Calu3 (cell line): ENCODE data around the gene COL8A2. TPM values are rescaled to one million over a fixed set of nuclear protein-coding genes. Genes with fewer than 3 reads are reported as not detected.

ENCODE experiments used
- BruUV-seq: library from RNA; stranded (reverse); fragments of 400-500 nt; replicated peaks from 2 replicates; lab custom pipeline; 2021; lab: Mats Ljungman, UMichigan
- CTCF ChIA-PET: fragments of 300-600 bp; sonication (Branson Sonifier 250); formaldehyde crosslinking; loops from one replicate; lab custom pipeline; 2022; ENCODE audit warnings: antibody characterized with exemption; lab: Charles Lee
- DNase-seq: peaks from one replicate; pipeline ENCODE4 v3.0.0; 2022
- H3K27ac Mint-ChIP-seq: one replicate; pipeline ENCODE4 v1.8.0; 2022; ENCODE audit warnings: mixed read lengths; ENCODE audit not compliant: unreplicated experiment
- H3K27me3 Mint-ChIP-seq: one replicate; pipeline ENCODE4 v1.8.0; 2022; ENCODE audit warnings: mixed read lengths; ENCODE audit not compliant: unreplicated experiment
- H3K36me3 Mint-ChIP-seq: one replicate; pipeline ENCODE4 v1.8.0; 2022; ENCODE audit warnings: mild to moderate bottlenecking, moderate library complexity, mixed read lengths; ENCODE audit not compliant: insufficient read depth, unreplicated experiment
- H3K4me1 Mint-ChIP-seq: one replicate; pipeline ENCODE4 v1.8.0; 2022; ENCODE audit warnings: mild to moderate bottlenecking, low read depth, mixed read lengths; ENCODE audit not compliant: unreplicated experiment
- H3K4me3 Mint-ChIP-seq: one replicate; pipeline ENCODE4 v1.8.0; 2022; ENCODE audit warnings: mild to moderate bottlenecking, low read depth, moderate library complexity, mixed read lengths; ENCODE audit not compliant: unreplicated experiment
- H3K9me3 Mint-ChIP-seq: one replicate; pipeline ENCODE4 v1.8.0; 2022; ENCODE audit warnings: low read depth, mixed read lengths; ENCODE audit not compliant: unreplicated experiment
- CTCF ChIP-seq: fragments of 200-600 bp; IDR thresholded peaks from one replicate; pipeline ENCODE4 v1.8.0; 2022; ENCODE audit warnings: antibody characterized with exemption; ENCODE audit not compliant: unreplicated experiment
- intact Hi-C: fragments of 100-400 bp; cut with micrococcal nuclease; formaldehyde crosslinking; loops from one replicate; pipeline ENCODE4 v1.10.0; 2022; ENCODE audit not compliant: unreplicated experiment
- total RNA-seq: library from RNA; stranded (reverse); gene quantifications from 2 replicates; pipeline ENCODE4 v1.2.3, GENCODE V29; 2022

The COL8A2 gene
- total RNA-seq, 1 experiment from 2014 or later, result not detected

DNA sequence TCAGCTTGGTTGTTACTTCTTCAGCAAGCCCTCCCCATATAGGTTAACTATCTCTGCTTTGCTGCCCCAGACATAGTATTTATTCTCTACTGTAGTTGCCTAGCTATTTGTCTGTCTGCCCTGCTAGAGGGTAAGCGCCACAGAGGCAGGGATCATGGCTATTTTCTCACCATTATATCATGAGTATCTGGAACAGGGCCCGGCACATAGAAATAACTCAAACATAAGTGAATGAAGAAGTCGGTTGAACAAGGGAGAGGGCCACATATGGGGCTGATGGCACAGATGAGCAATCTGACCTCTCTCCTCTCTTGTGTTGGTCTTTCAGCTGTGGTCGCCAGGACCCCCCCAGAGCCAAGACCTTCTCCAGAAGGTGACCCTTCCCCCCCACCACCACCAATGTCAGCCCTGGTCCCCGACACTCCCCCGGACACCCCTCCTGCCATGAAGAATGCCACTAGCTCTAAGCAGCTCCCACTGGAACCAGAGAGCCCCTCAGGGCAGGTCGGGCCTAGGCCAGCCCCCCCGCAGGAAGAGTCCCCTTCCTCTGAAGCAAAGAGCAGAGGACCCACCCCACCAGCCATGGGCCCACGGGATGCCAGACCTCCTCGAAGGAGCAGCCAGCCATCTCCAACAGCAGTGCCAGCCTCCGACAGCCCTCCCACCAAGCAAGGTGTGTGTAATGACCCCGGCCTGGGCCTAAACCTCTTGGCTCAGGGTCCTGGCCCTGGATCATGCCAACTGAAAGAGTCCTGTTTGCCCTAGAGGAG lies 45.8 kb upstream of the COL8A2 start:
- TF ChIP-seq CTCF, result no peak
- no TSS peak for BruUV-seq
- Mint-ChIP-seq H3K4me1 (peaks cover 7% of the 10 kb centered on the region), H3K27me3 (no peaks in the 10 kb centered on the region), H3K4me3 (no peak overlapping the region), H3K36me3 (peaks cover 26% of the 10 kb centered on the region), H3K9me3 (no peaks in the 10 kb centered on the region), H3K27ac (no peak overlapping the region)
- CTCF ChIA-PET, result no interaction called here
- no peak for DNase-seq
- intact Hi-C loops, result no loop called here

GRCh38 chr1:36168514-36168913 lies 43.5 kb upstream of the COL8A2 start:
- no peak for TF ChIP-seq CTCF
- Mint-ChIP-seq H3K36me3 (peaks cover 12% of the 10 kb centered on the region), H3K4me3 (no peak overlapping the region), H3K4me1 (peaks cover 17% of the 10 kb centered on the region), H3K27ac (no peak overlapping the region), H3K27me3 (no peaks in the 10 kb centered on the region), H3K9me3 (no peaks in the 10 kb centered on the region)
- BruUV-seq, result no TSS peak
- CTCF ChIA-PET, result interaction anchor here (0.6 kb wide), 1 partner anchor 195 kb away, joined by 5 read pairs; no protein-coding TSS in a partner anchor
- intact Hi-C loops, result no loop called here
- no peak for DNase-seq

DNA sequence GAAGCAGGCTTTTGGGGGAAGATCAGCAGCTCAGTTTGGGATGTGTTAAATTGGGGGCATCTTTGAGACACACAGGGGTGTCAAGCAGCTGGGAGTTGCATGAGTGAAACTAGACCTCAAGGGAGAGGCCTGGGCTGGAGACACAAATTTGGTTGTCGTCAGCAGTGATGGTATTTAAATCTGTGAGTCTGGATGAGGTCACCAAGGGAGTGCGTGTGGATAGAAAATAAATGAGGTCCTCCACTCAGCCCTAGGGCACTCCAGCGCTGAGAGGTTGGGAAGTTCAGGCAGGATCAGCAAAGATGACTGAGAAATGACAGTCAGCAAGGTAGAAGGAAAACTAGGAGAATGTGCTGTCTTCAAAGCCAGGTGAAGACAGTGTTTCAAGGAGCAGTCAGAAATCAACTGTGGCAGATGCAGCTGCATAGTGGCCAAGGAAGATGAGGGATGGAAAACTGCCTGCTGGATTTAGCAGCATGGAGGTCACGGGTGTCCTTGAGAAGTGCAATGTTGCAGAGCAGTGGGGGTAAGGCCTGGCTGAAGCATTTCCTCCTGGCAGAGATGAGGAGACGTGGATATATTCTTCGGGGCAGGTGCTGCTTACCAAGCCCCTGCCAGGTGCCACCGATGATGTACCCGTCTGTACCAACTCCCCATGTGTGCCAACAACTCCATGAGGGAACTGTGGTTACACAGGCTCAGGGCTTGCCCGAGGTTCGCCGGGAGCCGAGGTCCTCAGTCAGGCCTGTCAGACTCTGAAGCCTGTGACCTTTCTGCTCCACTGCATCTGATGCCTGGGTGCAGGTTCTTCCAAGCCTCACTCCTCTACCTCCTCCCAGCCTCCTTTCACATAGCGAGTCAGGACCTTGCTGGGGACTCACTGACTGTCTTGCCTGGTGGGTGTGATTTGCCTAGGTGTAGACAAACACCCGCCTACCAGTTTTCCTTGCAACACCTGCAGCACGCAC lies 42.2 kb upstream of the COL8A2 start:
- Mint-ChIP-seq H3K27me3 (no peaks in the 10 kb centered on the region), H3K4me1 (peaks cover 25% of the 10 kb centered on the region), H3K36me3 (peaks cover 14% of the 10 kb centered on the region), H3K9me3 (no peaks in the 10 kb centered on the region), H3K4me3 (no peak overlapping the region), H3K27ac (no peak overlapping the region)
- BruUV-seq, result no TSS peak
- CTCF ChIA-PET, result interaction anchor here (0.7 kb wide), 1 partner anchor 20 kb away, joined by 3 read pairs; no protein-coding TSS in a partner anchor
- no peak for TF ChIP-seq CTCF
- intact Hi-C loops, result no loop called here
- no peak for DNase-seq

- intact Hi-C loops, result no loop called here
- no peak for TF ChIP-seq CTCF
- no peak overlapping the region for H3K27ac Mint-ChIP-seq
- CTCF ChIA-PET, result no interaction called here
- peaks cover 36% of the 10 kb centered on the region for H3K4me1 Mint-ChIP-seq
- DNase-seq, result no peak
- no TSS peak for BruUV-seq
- peaks cover 20% of the 10 kb centered on the region for H3K36me3 Mint-ChIP-seq
- H3K27me3 Mint-ChIP-seq, result no peaks in the 10 kb centered on the region
- H3K4me3 Mint-ChIP-seq, result no peak overlapping the region
- H3K9me3 Mint-ChIP-seq, result no peaks in the 10 kb centered on the region
Observed at GRCh38 chr1:36166136-36166535, 41.1 kb upstream of the COL8A2 start.
